Activated naive CD8-positive, alpha-beta T cell treated with anti-CD3 and anti-CD28 coated beads, Interleukin-2, amount 50 U/mL, for 16 hours (primary cell): ENCODE measurements around the gene GPR85.
A peak's percentile ranks its signal among the peaks of the same experiment; 100 is the strongest.
"Not testable (repeated sequence)": the region's sequence is repeated elsewhere in the genome, so short reads cannot be mapped to it uniquely, and the experiment has no call there.

Source experiments
- DNase-seq: peaks from one replicate; pipeline ENCODE4 v3.0.0-alpha.2; 2020; ENCODE audit warnings: low read depth, low spot score

Gene GPR85, protein sequence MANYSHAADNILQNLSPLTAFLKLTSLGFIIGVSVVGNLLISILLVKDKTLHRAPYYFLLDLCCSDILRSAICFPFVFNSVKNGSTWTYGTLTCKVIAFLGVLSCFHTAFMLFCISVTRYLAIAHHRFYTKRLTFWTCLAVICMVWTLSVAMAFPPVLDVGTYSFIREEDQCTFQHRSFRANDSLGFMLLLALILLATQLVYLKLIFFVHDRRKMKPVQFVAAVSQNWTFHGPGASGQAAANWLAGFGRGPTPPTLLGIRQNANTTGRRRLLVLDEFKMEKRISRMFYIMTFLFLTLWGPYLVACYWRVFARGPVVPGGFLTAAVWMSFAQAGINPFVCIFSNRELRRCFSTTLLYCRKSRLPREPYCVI

DNA sequence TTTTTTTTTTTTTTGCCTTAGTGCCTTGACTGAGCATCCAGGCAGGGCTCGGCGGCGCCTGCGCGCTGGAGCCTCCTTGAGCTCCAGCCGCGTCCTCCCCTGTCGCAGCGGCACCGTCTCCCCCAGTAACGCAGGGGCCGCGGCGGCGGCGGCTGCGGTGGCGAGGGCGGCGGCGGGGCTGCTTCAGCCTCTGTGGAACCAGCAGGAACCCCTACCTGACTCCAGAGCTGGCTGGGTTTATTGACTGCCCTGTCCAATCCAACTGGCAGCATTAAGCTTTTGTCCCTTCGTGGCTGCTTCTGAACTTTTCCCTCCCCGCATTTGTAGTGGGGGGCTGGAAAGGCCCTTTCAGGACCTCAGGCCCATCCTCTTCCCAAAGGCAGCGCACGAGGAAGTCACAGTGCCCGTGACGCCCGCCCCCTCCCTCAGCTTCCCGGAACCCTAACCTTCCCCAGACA is at the start of gene GPR85:
TSS of gene GPR85 (minus strand) at position 397 of the 458 bp plus-strand sequence. CDS start 2,106 bp downstream, outside the sequence.
- DNase-seq, result no peak

DNA sequence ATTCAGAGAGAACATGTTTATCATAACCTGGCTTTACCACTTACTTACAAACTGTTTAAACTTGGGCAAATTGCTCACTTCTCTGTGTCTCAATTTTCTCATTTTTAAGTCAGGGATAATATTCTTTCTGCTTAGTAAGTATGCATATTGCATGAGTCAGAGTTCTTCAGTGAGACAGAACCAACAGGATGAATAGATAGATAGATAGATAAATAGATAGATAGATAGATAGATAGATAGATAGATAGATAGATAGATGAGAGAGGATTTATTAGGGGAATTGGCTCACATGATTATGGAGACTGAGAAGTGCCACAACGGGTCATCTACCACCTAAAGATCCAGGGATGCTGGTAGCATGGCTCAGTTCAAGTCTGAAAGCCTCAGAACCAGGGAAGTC is 47.4 kb upstream of the GPR85 start:
- no peak for DNase-seq

DNA sequence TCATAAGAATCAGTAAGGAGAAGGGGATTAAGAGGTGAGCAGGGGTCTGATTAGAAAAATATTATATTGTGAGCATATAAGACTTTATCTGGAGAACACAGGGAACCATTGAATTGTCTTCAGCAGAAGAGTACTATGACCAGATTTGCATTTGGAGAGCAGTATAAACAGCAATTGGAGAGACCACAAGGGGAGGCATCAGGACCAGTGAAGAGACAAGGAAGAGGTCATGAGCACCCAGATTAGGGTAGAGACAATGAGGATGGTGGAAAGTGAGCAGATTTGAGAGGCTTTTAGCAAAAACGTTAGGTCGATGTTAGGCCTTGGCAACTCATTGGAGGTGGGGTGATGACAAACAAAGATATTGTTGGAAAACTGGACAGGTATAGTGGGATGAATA is 44.7 kb upstream of the GPR85 start:
- DNase-seq, result no peak

DNA sequence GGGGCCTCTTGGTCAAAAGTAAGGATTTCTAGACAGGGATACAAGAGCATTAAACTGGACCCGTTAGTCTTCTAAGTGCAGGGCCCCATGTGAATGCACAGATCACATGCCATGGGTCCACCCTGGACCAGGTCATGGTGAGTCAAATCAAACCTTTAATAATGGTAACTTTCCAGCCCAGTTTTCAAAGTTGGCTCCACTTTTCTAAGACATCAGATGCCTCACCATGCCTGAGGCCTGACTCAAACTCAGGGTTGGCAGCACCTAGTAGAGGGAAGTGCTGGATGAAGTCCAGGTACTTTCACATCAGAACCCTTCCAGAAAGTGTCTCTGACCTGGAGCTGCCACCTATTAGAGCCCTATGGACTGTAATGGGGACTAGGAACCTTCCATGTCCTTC is 41.4 kb upstream of the GPR85 start:
- no peak for DNase-seq

DNA sequence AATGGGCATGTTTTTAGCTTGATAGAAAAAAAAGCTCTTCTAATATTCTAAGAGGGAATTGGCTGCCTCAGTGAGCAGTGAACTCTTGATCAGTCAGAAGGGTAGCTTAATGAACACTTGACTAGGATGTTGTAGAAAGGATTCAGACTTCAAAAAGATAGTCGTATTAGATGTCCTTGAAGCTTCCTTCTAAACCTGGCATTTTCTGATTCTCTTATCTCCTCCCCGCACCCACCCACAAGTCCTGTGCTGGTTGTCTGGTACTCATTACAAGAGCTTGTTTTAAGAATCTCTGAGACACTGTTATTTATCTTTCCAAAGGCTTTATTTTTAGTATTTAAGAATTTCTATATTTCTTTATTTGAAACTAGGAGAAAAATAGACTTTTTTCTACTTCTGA is 39.1 kb upstream of the GPR85 start:
- no peak for DNase-seq

DNA sequence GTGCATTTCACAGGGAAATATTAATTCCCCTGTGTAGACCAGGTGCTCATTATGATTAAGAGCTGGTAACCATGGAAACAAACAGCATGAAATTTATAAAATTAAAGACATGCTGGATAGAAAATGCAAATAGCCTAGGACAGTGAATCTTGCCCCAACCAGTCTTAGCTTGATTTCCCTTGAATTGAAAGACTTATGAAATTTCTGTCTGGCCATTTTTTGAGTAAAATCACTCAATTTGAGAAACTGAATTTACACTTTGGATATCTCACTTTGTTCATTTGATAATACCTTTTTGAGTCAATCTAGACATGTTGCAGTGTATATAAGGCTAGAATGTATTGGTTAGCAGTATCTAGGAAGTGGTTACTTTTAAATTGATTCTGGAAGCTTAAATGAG is 36.1 kb upstream of the GPR85 start:
- DNase-seq, result no peak

DNA sequence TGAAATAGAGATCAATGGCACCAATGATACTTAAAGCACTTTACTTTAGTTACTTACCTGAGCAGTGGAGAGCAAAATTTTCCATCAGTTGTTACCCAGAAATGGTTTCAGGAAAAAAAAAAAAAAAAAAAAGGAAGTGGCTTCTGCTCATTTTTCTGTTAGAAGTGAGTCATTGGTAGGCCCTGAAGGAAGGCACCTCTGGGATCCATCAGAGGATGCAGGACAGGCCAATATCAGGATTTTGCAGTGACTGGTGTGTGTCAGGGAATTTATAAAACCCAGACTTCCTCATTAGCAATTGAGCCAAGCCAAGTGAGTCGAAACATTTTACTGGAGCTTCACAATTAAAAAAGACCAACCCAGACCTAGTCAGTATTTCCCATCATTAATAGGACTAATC is 34.0 kb upstream of the GPR85 start:
- no peak for DNase-seq

DNA sequence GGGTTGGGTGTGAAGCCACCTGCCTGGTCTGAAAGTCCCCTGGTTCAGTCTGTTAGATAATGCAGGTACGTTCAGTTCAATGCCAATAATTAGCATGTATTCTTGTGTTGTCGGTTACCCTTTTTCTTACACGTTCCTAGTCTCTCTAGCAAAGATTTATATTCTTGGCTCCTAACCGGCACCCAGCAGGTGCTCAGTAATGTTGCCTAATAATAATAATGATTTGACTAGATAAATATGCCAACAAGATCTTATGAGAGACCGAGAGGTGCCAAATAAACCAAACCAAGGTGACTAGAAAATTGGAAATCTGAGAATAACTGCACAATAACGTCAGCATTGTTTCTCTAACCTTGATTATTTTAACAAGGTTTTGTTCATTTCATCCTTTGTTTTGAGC is 32.8 kb upstream of the GPR85 start:
- no peak for DNase-seq

DNA sequence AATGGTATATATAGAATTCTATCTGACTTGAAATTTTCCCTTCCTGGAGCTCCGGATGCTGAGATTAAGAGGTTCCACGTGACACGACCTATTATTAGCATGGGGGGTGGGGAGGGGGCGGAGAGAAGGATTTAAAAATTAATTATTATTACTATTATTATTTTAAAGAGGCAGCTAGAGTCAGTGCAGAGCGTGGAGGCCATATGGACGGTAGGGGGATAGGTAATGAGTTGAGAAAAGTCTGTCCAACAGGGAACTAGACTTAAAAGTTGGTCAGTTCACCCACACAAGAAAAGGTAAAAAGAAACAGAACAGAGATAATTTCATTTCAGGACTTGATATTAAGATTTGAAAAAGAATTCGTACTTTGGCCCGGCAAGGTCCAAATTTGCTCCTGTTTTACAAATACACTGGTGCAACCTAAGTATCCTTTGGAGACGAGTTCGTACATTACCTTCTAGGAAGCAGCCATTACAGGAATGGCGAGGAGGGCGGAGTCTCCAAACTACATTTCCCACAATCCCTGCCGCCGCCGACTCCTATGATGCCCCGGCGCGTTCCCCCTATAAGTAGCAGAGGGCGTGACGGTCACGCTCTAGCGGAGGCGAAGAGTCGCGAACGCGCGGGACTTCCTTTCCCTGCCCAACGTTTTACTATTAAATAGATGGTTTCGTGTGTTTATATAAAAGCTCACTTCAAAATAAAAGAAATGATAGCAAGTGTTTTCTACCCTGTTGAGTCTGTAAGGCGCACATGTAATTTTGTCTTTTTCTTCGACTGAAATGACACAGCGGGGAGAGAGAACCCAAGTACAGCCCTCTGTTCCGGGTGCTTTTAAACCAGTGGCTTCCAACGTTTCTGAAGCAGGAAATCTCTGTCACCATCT is 31.7 kb upstream of the GPR85 start, which contains the start of gene SMIM30:
TSS of gene SMIM30 (minus strand) at position 481 of the 886 bp plus-strand sequence. CDS start 976 bp downstream, outside the sequence.
- peak; percentile 84 for DNase-seq

DNA sequence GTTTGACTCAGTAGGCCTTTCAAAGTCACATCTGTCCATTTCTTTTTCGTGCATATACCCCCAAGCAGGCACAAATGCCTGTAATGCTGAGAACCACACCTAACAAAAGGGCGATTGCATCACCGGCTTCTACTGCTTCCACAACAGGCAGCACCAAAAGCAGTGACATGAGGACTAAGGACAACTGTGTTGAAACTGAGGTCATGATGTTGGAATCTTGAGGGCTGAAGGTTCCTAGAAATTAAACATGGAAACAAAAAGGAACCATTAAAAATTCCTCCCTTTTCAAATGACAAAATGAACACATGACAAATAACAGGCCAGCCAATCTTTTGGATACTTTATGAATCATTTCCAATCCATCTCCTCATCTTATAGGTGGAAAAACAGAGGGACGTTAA is 30.7 kb upstream of the GPR85 start:
- not testable (repeated sequence) for DNase-seq

DNA sequence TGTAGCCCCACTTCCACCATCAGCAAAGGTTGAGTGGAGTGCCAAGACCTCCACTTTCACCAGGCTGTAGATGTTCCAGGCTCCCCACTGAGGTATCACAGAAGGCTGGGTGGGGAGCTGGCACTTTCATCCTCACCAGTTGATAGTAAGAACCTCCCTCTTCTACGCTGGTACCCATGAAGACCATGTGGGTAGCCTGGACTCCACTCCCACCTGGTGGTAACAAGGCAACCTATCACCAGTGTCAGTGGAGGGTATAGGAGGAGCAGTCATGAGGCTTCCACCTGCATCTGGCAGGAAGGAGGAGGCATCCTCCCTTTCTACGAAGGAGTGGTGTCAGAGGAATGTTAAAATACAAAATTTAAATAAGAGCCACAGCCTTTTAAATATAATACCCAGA is 27.3 kb upstream of the GPR85 start:
- DNase-seq, result no peak

DNA sequence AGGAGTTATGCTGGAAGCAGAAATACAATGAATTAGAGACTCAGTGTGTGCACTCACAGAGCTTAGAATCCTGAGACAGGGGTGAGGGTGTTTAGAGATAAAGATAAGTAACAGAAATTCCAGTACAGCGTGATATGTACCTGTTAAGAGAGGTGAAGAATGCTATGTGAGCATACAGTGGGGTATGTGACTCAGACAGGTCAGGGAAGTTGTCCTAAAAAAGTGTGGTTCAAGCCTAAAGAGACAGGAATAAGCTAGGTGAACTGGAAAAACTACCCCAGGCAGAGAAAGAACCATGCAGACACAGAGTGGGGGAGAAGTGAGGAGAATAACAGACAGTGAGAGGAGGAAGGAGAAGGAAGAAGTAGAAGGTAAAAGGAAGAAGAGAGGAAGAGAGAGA is 23.1 kb upstream of the GPR85 start:
- DNase-seq, result no peak

DNA sequence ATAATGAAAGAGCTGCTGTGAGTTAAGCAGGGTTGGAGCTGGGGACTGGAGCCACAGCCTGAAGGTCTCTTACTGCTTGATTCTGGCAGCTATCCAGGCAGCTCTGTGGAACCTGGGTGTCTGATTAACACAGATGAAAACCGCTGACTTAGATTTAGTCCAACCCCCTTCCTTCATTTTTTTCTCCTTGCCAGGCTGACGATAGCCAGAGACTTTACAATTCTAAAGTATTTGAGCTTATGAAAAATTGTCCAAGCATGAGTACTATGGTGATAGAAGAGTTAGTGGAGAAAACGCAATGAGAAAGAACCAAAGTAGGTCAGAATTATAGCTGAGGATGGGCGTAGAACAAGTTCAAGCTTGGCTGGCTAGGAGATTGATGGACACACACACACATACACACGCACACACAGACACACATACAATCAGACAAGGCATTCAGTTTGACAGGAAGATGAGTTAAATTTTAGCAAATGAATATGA is 13.5 kb upstream of the GPR85 start:
- DNase-seq, result no peak

DNA sequence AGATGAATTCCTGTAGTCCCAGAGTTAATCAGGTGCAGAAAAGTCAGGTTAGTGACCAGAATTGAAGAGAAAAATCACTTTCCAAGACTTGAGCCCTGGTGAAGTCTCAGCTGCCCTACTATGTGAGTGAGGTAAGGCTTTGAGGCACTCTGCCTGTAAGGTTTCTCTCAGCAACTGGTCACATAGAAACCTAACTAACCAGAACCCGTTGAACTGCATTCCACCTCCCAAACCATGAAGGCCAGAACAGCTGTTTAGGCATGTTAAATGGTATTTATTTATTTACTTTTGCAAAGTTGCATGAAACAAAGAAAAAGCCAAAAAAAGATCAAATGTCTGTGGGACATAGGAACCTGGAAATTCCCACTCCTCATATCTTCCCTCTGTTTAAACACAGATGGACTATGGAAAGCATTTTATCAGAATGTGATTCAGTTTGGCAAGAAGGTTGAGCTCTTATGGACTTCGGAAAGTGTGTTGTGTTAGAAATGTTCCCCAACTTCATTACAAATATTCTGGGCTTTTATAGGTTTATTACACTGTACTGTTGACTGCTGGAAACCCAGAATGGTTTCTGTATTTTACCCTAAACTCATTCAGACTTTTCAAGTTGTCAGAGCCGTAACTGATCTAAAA is 12.8 kb upstream of the GPR85 start:
- no peak for DNase-seq

DNA sequence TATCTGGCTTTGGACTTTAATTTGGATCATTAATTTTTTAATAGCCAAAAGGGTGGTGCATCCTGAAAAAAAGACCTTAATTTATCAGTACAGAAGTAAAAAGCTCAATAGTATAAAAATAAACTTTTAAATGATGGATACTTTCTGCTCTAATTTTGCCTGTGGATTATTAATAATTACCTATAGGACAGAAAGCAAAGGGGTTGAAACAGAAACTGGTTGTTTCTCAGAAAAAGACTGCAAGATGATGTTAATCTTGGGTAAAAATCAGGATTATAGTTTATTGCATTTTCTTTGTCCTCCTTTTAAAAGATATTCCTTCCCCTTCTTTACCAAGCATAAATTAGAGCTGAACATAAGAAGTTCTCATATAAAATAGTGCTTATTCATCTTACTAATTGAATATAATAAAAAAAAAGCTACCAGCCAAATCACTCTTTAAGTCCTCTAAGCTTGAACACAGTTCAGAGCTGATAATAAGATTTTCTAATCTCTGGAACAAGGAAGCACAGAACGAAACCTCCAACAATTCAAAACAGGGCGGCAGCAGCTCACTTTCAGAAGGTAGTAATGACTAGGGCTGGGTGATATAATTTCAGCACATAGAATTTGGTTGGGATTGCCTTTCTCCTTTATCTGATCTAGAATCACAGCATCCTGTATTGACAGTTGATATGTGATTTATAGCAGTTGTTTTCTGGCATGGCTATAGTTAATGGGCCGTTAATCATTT is 8.1 kb upstream of the GPR85 start:
- DNase-seq, result no peak

DNA sequence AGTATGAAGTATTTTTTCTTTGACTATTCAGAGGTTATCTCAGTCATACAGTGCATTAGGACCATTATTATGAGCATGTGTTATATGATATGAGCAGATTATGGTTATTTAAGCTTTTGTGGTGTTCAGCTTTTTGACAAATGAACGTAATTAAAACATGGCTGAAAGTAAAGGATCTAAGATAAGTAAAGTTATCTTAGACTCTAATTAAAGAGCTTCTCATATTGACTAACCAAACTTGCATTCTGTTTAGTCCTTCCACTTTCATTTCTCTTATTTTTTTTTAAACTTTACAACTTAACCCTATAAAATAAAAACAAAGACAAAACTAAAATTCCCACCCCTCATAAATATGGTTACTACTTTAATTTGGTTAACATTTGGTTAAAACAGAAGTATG is 6.9 kb upstream of the GPR85 start:
- no peak for DNase-seq

DNA sequence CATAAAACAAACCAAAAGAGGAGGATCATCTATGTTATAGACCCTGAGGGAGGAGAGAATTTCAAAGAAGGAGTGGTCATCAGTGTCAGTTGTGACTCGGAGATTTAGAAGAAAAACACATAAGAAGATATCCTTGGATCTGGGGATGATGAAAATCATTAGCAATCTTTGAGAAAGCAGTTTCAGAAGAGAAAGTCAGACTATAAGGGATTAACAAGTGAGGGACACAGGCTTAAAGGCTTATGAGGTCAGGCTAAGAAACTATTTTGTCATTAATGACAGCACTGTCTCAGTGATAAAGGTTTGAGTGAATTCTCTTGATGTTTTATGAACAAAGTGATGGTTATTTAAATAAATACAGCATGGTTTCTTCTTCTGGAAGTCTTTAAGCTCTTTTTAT is 6.1 kb upstream of the GPR85 start:
- no peak for DNase-seq

DNA sequence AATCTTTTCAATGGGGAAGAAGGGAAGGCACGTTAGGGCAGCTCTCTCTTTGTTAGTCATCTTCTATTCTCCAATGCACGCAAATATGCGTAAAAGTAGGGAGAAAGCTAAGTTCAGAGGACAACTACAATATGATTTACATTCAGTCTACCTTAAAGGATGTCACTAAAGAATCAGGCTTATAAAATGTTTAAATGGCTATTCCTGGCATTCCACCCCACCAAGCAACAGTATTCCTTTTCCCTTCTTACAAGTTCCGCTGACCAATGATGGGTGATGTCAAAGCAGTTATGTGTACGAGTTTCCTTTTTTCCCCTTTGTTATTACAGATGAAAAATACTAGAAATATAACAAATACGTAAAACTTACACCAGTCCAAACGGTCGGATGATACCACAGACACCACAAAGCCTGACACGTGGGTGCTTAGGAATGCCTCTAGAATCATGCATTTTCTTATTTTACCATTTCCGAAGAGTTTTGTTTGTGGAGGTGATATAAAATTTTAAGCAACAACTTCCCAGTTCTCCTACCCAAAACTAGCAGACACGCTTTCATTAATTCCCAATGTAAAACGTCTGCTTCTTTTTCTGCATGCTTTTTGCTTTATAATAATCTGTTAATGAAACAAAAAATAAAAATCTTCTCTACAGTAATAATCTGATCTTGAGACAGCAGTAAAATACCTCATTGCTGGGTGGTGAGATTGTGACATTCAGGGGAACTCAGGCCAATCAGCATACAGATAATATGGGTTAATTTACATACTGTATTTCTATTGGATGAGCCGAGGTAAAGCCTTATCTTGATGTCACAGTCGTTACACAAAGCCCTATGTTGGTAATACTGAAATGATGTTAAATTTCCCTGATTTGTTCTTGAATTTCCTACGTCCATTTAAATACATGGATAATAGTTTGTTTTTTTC is 708 bp upstream of the GPR85 start:
- DNase-seq, result no peak

DNA sequence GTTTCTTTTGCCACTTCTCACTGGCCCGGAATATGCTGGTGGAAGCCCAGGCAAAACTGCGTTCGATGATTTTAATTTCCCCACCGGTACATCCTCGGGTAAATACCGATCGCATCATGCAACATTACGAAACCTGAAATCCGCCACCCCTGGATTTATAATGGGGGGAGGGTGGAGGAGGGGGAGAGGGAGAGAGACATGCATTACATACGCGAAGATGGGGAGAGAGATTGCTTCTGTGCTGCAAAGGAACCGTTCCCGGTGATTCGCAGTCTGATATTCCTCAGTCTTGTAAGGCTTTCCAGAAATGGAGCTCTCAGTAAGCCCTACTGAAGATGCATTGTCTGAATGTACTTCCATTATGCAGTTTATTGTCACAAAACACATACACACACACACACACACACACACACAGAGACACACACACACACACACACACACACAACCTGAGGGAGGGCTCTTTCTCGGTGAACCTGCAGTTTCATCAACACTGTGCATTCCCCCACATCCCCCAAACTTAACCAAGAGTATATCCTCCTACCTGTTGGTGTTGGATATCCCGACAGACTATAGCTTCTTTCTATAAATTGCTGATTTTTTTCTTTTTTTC is 741 bp downstream of the GPR85 start:
- no peak for DNase-seq
